K562 (cell line): ENCODE results near the gene EFCAB12. TPM values are rescaled to one million over a fixed set of nuclear protein-coding genes. Genes with fewer than 3 reads are reported as not detected.
A peak's percentile ranks its signal among the peaks of the same experiment; 100 is the strongest.

Experiments used
- ATF4 ChIP-seq: fragments of 450-650 bp; formaldehyde crosslinking; IDR thresholded peaks from 2 replicates; pipeline ENCODE4 v1.4.0; 2022; ENCODE audit warnings: mild to moderate bottlenecking, moderate library complexity
- CTCFL ChIP-seq: IDR thresholded peaks from 2 replicates; pipeline ENCODE4 v1.6.1; 2011; ENCODE audit warnings: borderline replicate concordance, low read depth, mild to moderate bottlenecking, moderate library complexity, low read length; ENCODE audit not compliant: insufficient read depth, poor library complexity, severe bottlenecking
- DACH1 ChIP-seq: fragments of 450-650 bp; IDR thresholded peaks from 2 replicates; pipeline ENCODE4 v1.6.1; 2018; ENCODE audit not compliant: partially characterized antibody
- E2F1 ChIP-seq: sonication (generic); formaldehyde crosslinking; IDR thresholded peaks from 2 replicates; pipeline ENCODE4 v1.8.1; 2023; ENCODE audit warnings: mild to moderate bottlenecking, missing genetic modification reagents, moderate library complexity
- E2F6 ChIP-seq, 2 experiments: IDR thresholded peaks; 2 replicates each; pipeline ENCODE4 v1.6.1; 2011; ENCODE audit warnings: borderline replicate concordance in 1 of 2, control low read depth in 1 of 2, low read depth in 1 of 2, low read length in 1 of 2, mild to moderate bottlenecking in 1 of 2, mixed read lengths in 1 of 2, moderate library complexity in 1 of 2; ENCODE audit not compliant: insufficient read depth in 1 of 2, insufficient read length in 1 of 2, poor library complexity in 1 of 2, severe bottlenecking in 1 of 2; ENCODE audit errors: extremely low read depth in 1 of 2
- HDGF ChIP-seq: fragments of 450-650 bp; IDR thresholded peaks from 2 replicates; pipeline ENCODE4 v1.6.1; 2016
- HMG20A ChIP-seq: fragments of 450-650 bp; formaldehyde crosslinking; conservative IDR thresholded peaks from 2 replicates; pipeline ENCODE4 v1.4.0; 2020; ENCODE audit warnings: mild to moderate bottlenecking, mixed read lengths
- HMG20B ChIP-seq: fragments of 250-450 bp; sonication (Bioruptor Pico); IDR thresholded peaks from 2 replicates; pipeline ENCODE4 v1.5.0; 2021; ENCODE audit warnings: mild to moderate bottlenecking
- MCM5 ChIP-seq: fragments of 450-650 bp; IDR thresholded peaks from 2 replicates; pipeline ENCODE4 v1.6.1; 2016; ENCODE audit warnings: low read depth
- NBN ChIP-seq: fragments of 450-650 bp; IDR thresholded peaks from 2 replicates; pipeline ENCODE4 v1.6.1; 2016; ENCODE audit warnings: low read depth, mild to moderate bottlenecking
- POLR2H ChIP-seq: IDR thresholded peaks from 2 replicates; pipeline ENCODE4 v1.6.1; 2016; ENCODE audit warnings: missing genetic modification characterization, low read depth, mild to moderate bottlenecking, control low read depth, missing compliant biosample characterization, moderate library complexity
- RNF2 ChIP-seq: sonication (generic); IDR thresholded peaks from 2 replicates; pipeline ENCODE4 v1.6.1; 2016
- TFAM ChIP-seq: fragments of 250-450 bp; sonication (Bioruptor Pico); conservative IDR thresholded peaks from 2 replicates; pipeline ENCODE4 v1.5.0; 2021; ENCODE audit warnings: mild to moderate bottlenecking, moderate library complexity
- ZBTB5 ChIP-seq: fragments of 450-650 bp; IDR thresholded peaks from 2 replicates; pipeline ENCODE4 v1.6.1; 2017; ENCODE audit warnings: antibody characterized with exemption
- ZBTB9 ChIP-seq: fragments of 450-650 bp; formaldehyde crosslinking; IDR thresholded peaks from 2 replicates; pipeline ENCODE4 v1.4.0; 2020; ENCODE audit warnings: mild to moderate bottlenecking, moderate library complexity
- ZNF507 ChIP-seq: conservative IDR thresholded peaks from 2 replicates; pipeline ENCODE4 v1.6.1; 2017; ENCODE audit warnings: missing genetic modification characterization, missing compliant biosample characterization
- ZSCAN32 ChIP-seq: fragments of 450-650 bp; formaldehyde crosslinking; IDR thresholded peaks from 2 replicates; pipeline ENCODE4 v1.4.0; 2020; ENCODE audit warnings: mild to moderate bottlenecking, moderate library complexity
- polyA plus RNA-seq, 8 experiments: library from polyadenylated mRNA; depleted of rRNA in 4 of 8; stranded (reverse) in 5 of 8; unstranded in 3 of 8; fragments of >200 nt; fragmentation: Nextera tagmentation in 2 of 8; fragmentation: Illumina TruSeq in 1 of 8; extraction: Ambion mirVana in 2 of 8; extraction: Trizol in 1 of 8; gene quantifications; 2 replicates each; pipeline versions ENCODE4 v1.2.1 to v1.2.3, GENCODE V29; 2011 to 2014; ENCODE audit warnings: inconsistent platforms in 1 of 8, missing spikeins in 1 of 8
- total RNA-seq, 7 experiments: library from RNA; depleted of rRNA in 6 of 7; stranded (reverse); fragments of >200 nt in 6 of 7; fragmentation: Illumina TruSeq in 2 of 7; extraction: Trizol in 2 of 7; gene quantifications; 2 replicates each; pipeline versions ENCODE4 v1.2.1 to v1.2.3, GENCODE V29; 2011 to 2021; ENCODE audit warnings: low replicate concordance in 1 of 7

The EFCAB12 gene
- total and polyA plus RNA-seq, 9 of the 15 experiments (the other 6 are each of a cell fraction or from before 2014, with no cell fraction given): 0.08 to 0.95 (median 0.56) TPM; not detected in 1

GRCh38 chr3:129461461-129462146, 33.2 kb upstream of the EFCAB12 start (continued):
- TF ChIP-seq CTCFL (no peak), ZSCAN32 (CRISPR knock-in tag) (no peak), RNF2 (peak; percentile 83; the same call in 1 of the 2 replicates), ZBTB9 (no peak), E2F6 (IDR thresholded peaks at IDR 0.05; ENCODE audit: borderline replicate concordance in 1 of 2, extremely low read depth in 1 of 2, insufficient read depth in 1 of 2, insufficient read length in 1 of 2, low read depth in 1 of 2, low read length in 1 of 2, poor library complexity in 1 of 2, severe bottlenecking in 1 of 2) (no peak), NBN (no peak; the same call in 1 of the 2 replicates), ZBTB5 (no peak), HMG20A (no peak), DACH1 (no peak), ATF4 (CRISPR knock-in tag) (no peak), POLR2H (tag) (no peak), TFAM (CRISPR knock-in tag) (no peak), ZNF507 (tag) (no peak), E2F1 (CRISPR knock-in tag) (no peak), HDGF (no peak), MCM5 (no peak), HMG20B (no peak)
